PC-3 (cell line): ENCODE measurements around the gene LYRM9.

ENCODE experiments used
- EZH2 ChIP-seq: fragments of 300-600 bp; sonication (generic); IDR thresholded peaks from one replicate; pipeline ENCODE4 v1.6.1; 2017; ENCODE audit warnings: antibody characterized with exemption, mild to moderate bottlenecking, low read length; ENCODE audit not compliant: unreplicated experiment
- TF ChIP-seq, protein P1 (sequence below): fragments of 300-600 bp; sonication (generic); conservative IDR thresholded peaks from 2 replicates; pipeline ENCODE4 v1.5.1; 2017; ENCODE audit warnings: antibody characterized with exemption, low read depth, mild to moderate bottlenecking, low read length

GRCh38 chr17:27873746-27874145 lies 19.4 kb downstream of the LYRM9 start:
- TF ChIP-seq, protein P1, sequence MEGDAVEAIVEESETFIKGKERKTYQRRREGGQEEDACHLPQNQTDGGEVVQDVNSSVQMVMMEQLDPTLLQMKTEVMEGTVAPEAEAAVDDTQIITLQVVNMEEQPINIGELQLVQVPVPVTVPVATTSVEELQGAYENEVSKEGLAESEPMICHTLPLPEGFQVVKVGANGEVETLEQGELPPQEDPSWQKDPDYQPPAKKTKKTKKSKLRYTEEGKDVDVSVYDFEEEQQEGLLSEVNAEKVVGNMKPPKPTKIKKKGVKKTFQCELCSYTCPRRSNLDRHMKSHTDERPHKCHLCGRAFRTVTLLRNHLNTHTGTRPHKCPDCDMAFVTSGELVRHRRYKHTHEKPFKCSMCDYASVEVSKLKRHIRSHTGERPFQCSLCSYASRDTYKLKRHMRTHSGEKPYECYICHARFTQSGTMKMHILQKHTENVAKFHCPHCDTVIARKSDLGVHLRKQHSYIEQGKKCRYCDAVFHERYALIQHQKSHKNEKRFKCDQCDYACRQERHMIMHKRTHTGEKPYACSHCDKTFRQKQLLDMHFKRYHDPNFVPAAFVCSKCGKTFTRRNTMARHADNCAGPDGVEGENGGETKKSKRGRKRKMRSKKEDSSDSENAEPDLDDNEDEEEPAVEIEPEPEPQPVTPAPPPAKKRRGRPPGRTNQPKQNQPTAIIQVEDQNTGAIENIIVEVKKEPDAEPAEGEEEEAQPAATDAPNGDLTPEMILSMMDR = no peak
- no peak for TF ChIP-seq EZH2
